ENCODE data around the gene MICOS13. TPM values are rescaled to one million over a fixed set of nuclear protein-coding genes. Genes with fewer than 3 reads are reported as not detected.
"Not testable (repeated sequence)": the region's sequence is repeated elsewhere in the genome, so short reads cannot be mapped to it uniquely, and the experiment has no call there.

Gene MICOS13
- total and polyA plus RNA-seq, 2 donors (not counting 3 experiments of a cell fraction or from before 2014, with no cell fraction given) = 55.3 to 86.1 TPM

DNA sequence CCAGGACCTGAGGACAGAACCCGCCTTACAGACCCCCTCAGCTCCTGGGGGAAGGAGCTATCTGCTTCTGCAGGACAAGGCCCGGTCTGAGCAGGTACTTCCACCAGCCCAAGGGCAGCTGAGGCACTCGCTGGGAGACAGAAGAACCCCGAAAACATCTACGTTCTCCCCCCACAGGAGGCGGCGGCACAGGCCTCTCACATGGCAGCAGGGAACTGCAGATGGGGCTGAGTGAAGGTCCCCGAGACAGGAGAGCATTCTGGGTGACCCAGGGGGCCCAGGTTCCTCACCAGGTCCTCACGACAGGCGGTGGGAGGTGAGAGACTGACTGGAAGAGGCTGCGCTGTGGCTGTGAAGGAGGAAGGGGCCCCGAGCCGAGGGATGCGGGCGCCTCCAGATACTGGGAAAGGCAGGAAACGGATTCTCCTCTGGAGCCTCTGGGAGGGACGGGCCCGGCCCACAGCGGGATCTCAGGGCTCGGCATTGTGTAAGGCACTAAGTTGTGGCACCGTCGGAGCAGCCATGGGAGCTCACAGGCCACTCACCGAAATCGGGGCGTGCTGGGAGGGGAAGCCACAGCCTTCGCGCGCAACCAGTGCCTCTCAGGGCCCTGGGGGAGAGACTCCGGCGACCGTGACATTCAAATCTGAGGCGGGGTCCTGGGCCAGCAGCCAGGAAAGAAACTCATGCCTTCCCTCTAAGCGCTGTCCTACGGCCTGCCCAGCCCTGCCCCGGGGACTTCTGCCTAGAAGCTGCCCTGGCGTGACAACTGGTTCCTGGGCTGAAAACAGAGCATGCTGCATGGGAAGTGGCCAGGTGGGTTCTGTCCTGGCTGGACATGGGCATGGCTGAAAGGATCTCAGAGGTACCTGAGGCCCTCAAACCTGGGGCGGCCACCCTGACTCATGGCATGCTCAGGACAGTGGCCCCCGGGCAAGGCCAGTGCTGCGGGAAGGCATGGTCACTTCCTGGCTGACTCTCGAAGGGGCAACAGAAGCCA is 23.8 kb upstream of the MICOS13 start:
- dilution Hi-C loops (cut with MboI; ENCODE audit: extremely low pct_ligation_motif_present, low sequenced_read_pairs) = no loop called here
- peaks cover 11 to 38% of the 10 kb centered on the region in 2 experiments for H3K36me3 ChIP-seq (ENCODE audit: control insufficient read depth in 2 of 2, extremely low read depth in 1 of 2, insufficient read depth in 2 of 2, low read length in 2 of 2)
- H3K9ac ChIP-seq (replicated peaks; ENCODE audit: extremely low read depth, insufficient read depth, low read length) = no peak overlapping the region
- H3K9me3 ChIP-seq (replicated peaks; ENCODE audit: control insufficient read depth, insufficient read depth, low read length) = no peaks in the 10 kb centered on the region
- POLR2A ChIA-PET = no interaction called here
- intact Hi-C loops (cut with micrococcal nuclease) = no loop called here
- CTCF ChIA-PET = interaction anchor here (0.9 kb wide), 1 partner anchor 14 kb away, joined by 3 read pairs; the partner anchor contains the start of gene RPL36
- no peak overlapping the region for H2AFZ ChIP-seq (ENCODE audit: low read depth, low read length)
- no peak for DNase-seq (ENCODE audit: low read depth, low spot score)
- no peaks in the 10 kb centered on the region for H3K27me3 ChIP-seq (ENCODE audit: control insufficient read depth in 2 of 2, insufficient read depth in 2 of 2, low read length in 2 of 2)
- no TSS peak for BruUV-seq (replicated peaks)
- H3K79me2 ChIP-seq (ENCODE audit: control insufficient read depth, insufficient read depth, low read length) = no peaks in the 10 kb centered on the region
- no peaks in the 10 kb centered on the region for H4K20me1 ChIP-seq (replicated peaks; ENCODE audit: control insufficient read depth, extremely low read depth, insufficient read depth, low read length)
- TF ChIP-seq MAX (IDR thresholded peaks at IDR 0.05; ENCODE audit: insufficient read depth, insufficient read length) (no peak), POLR2AphosphoS5 (IDR thresholded peaks at IDR 0.05; ENCODE audit: insufficient read depth, low read depth, low read length) (no peak), POLR2A (IDR thresholded peaks at IDR 0.05; ENCODE audit: low read depth, low read length) (no peak), JUN (IDR thresholded peaks at IDR 0.05; ENCODE audit: borderline replicate concordance, insufficient read depth, insufficient read length, low read depth) (no peak), MYC (IDR thresholded peaks at IDR 0.05; ENCODE audit: low read depth, low read length) (no peak), FOS (IDR thresholded peaks at IDR 0.05; ENCODE audit: borderline replicate concordance, insufficient read depth, low read length) (no peak)
- TF ChIP-seq, protein P1, sequence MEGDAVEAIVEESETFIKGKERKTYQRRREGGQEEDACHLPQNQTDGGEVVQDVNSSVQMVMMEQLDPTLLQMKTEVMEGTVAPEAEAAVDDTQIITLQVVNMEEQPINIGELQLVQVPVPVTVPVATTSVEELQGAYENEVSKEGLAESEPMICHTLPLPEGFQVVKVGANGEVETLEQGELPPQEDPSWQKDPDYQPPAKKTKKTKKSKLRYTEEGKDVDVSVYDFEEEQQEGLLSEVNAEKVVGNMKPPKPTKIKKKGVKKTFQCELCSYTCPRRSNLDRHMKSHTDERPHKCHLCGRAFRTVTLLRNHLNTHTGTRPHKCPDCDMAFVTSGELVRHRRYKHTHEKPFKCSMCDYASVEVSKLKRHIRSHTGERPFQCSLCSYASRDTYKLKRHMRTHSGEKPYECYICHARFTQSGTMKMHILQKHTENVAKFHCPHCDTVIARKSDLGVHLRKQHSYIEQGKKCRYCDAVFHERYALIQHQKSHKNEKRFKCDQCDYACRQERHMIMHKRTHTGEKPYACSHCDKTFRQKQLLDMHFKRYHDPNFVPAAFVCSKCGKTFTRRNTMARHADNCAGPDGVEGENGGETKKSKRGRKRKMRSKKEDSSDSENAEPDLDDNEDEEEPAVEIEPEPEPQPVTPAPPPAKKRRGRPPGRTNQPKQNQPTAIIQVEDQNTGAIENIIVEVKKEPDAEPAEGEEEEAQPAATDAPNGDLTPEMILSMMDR (IDR thresholded peaks at IDR 0.05; ENCODE audit: extremely low read depth in 1 of 2, insufficient read depth in 1 of 2, low read depth in 1 of 2, low read length in 2 of 2) = no peak
- H3K4me3 ChIP-seq (replicated peaks in 1 of 3; ENCODE audit: insufficient read depth in 1 of 3, low read depth in 1 of 3, low read length in 3 of 3) = no peak overlapping the region
- H3K4me1 ChIP-seq (ENCODE audit: control insufficient read depth, extremely low read depth, insufficient read depth, low read length) = peaks cover 2% of the 10 kb centered on the region
- H3K9me1 ChIP-seq (replicated peaks; ENCODE audit: control insufficient read depth, extremely low read depth, insufficient read depth, low read length) = no peaks in the 10 kb centered on the region
- no peak for FAIRE-seq
- H3K4me2 ChIP-seq (ENCODE audit: insufficient read depth, low read length) = no peak overlapping the region
- no peak overlapping the region for H3K27ac ChIP-seq (ENCODE audit: insufficient read depth, low read depth, low read length)

DNA sequence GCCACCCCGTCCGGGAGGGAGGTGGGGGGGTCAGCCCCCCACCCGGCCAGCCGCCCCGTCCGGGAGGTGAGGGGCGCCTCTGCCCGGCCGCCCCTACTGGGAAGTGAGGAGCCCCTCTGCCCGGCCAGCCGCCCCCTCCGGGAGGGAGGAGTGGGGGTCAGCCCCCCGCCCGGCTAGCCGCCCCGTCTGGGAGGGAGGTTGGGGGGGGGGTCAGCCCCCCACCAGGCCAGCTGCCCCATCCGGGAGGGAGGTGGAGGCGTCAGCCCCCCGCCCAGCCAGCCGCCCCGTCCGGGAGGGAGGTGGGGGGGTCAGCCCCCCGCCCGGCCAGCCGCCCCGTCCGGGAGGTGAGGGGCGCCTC is 21.7 kb upstream of the MICOS13 start:
- dilution Hi-C loops (cut with MboI; ENCODE audit: extremely low pct_ligation_motif_present, low sequenced_read_pairs); H3K27ac ChIP-seq (ENCODE audit: insufficient read depth, low read depth, low read length); H3K27me3 ChIP-seq (ENCODE audit: control insufficient read depth in 2 of 2, insufficient read depth in 2 of 2, low read length in 2 of 2); H3K9me3 ChIP-seq (replicated peaks; ENCODE audit: control insufficient read depth, insufficient read depth, low read length); DNase-seq (ENCODE audit: low read depth, low spot score); H3K4me2 ChIP-seq (ENCODE audit: insufficient read depth, low read length); CTCF ChIA-PET; POLR2A ChIA-PET; FAIRE-seq; H3K4me1 ChIP-seq (ENCODE audit: control insufficient read depth, extremely low read depth, insufficient read depth, low read length); H2AFZ ChIP-seq (ENCODE audit: low read depth, low read length); H3K9ac ChIP-seq (replicated peaks; ENCODE audit: extremely low read depth, insufficient read depth, low read length); BruUV-seq (replicated peaks); H3K9me1 ChIP-seq (replicated peaks; ENCODE audit: control insufficient read depth, extremely low read depth, insufficient read depth, low read length); intact Hi-C loops (cut with micrococcal nuclease); H3K4me3 ChIP-seq (replicated peaks in 1 of 3; ENCODE audit: insufficient read depth in 1 of 3, low read depth in 1 of 3, low read length in 3 of 3); H4K20me1 ChIP-seq (replicated peaks; ENCODE audit: control insufficient read depth, extremely low read depth, insufficient read depth, low read length); H3K79me2 ChIP-seq (ENCODE audit: control insufficient read depth, insufficient read depth, low read length): not testable (repeated sequence)
- peaks cover 15 to 33% of the 10 kb centered on the region in 2 experiments for H3K36me3 ChIP-seq (ENCODE audit: control insufficient read depth in 2 of 2, extremely low read depth in 1 of 2, insufficient read depth in 2 of 2, low read length in 2 of 2)
